ENCODE measurements around the gene STARD10.

- TF ChIP-seq RAD21 (conservative IDR thresholded peaks at IDR 0.05 in 1 of 2, IDR thresholded peaks at IDR 0.05 in 1 of 2) (no peak), CTCF (IDR thresholded peaks at IDR 0.05) (no peak), SMC3 (IDR thresholded peaks at IDR 0.05) (no peak), CEBPB (IDR thresholded peaks at IDR 0.05) (no peak), MAZ (IDR thresholded peaks at IDR 0.05; ENCODE audit: borderline replicate concordance, low read depth, low read length) (no peak)
Measured at GRCh38 chr11:72741429-72741833, 52.4 kb downstream of the STARD10 start.
